HL-60/S4 treated with retinoic acid at 250 ng/mL for 4 days and 3 days (cell line): ENCODE results near the gene PYCARD.

Experiments
- in situ Hi-C: fragments of 300-500 bp; cut with MboI; formaldehyde crosslinking; loops from 2 replicates; pipeline ENCODE4 v1.7.0; 2022; ENCODE audit warnings: low sequenced_read_pairs

Gene PYCARD

GRCh38 chr16:31167315-31167714 is 35.2 kb downstream of the PYCARD start:
- in situ Hi-C loops: no loop called here

DNA sequence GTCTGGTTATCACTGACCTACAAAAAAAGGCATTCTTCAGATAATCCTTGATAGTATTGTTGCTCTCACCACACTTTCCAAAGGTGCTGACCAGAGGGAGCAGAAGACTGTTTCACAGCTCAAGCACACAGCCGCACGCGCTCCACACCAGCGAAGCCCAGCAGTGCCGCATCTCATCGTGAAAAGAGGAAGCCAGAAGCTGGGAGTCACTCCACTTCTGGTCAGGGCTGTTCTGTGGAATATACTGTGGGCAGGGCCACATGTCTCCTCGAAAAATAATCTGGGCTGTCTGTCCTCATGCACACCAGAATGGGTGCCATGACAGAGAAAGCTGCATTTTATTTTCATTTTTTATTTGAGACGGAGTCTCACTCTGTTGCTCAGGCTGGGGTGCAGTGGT is 45.4 kb downstream of the PYCARD start:
- in situ Hi-C loops: no loop called here
